Ecto neural progenitor cell (in vitro differentiated cells): ENCODE results near the gene MYH16.
"Not testable (repeated sequence)": the region's sequence is repeated elsewhere in the genome, so short reads cannot be mapped to it uniquely, and the experiment has no call there.

Source experiments
- DNase-seq: peaks from one replicate; pipeline ENCODE4 v3.0.0-alpha.2; 2018; ENCODE audit warnings: low spot score

The MYH16 gene

DNA sequence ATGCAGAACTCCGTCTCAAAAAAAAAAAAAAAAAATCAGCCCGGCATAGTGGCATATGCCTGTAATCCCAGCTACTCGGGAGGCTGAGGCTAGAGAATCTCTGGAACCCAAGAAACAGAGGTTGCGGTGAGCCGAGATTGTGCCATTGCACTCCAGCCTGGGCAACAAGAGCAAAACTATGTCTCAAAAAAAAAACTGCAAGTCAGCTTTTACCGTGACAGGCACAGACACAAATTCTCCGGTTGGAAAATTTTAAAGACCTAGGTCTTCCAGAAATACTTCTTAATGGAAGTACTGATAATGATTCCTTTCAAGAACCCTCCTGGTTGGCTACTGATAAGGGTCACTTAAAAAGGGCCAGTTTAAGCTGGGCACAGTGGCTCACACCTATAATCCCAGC, 82.5 kb downstream of the MYH16 start:
- no peak for DNase-seq

DNA sequence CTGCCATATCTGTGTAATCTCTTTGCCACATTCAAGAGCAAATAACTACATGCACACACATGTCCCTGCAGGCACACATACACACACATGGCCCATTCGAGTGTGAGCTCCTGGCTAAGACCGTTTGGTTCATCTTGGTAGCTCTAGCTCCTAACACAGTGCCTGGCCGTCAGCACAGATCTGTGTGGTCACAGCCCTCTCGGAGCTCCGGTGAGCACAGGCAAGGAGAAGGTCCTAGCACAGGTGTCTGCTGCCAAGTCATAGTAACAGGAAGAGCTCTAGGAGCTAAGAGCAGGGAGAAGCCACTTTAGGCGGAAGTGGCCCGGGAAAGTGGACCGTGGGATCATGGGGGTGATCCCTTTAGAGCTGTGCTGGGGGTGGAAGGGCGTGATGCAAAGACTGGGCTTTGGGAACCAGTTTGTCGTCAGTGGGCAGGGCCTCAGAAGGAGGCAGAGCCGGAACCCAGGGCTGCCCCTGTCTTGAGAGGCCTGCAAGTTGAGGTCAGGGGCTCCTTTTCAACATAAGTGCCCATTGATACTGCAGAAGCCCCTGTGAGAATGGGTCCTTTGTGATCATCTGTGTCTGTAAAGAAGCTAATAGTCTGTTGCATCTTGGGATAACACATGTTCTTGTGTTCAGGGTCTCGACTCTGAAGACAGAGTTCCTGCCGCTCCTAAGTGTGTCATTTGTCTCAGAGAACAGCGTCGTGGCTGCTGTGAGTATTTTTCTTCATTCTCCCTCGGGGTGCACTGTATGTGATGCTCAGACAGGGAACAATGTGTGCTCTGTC, 85.3 kb downstream of the MYH16 start:
- no peak for DNase-seq

DNA sequence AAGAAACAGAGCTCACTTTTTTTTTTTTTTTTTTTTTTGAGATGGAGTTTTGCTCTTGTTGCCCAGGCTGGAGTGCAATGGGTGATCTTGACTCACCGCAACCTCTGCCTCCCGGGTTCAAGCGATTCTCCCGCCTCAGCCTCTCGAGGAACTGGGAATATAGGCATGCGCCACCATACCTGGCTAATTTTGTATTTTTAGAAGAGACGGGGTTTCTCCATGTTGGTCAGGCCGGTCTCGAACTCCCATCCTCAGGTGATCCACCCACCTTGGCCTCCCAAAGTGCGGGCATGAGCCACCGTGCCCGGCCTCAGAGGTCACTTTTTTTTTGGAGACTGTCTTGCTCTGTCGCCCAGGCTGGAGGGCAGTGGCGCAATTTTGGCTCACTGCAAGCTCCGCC, 85.9 kb downstream of the MYH16 start:
- DNase-seq, result not testable (repeated sequence)

DNA sequence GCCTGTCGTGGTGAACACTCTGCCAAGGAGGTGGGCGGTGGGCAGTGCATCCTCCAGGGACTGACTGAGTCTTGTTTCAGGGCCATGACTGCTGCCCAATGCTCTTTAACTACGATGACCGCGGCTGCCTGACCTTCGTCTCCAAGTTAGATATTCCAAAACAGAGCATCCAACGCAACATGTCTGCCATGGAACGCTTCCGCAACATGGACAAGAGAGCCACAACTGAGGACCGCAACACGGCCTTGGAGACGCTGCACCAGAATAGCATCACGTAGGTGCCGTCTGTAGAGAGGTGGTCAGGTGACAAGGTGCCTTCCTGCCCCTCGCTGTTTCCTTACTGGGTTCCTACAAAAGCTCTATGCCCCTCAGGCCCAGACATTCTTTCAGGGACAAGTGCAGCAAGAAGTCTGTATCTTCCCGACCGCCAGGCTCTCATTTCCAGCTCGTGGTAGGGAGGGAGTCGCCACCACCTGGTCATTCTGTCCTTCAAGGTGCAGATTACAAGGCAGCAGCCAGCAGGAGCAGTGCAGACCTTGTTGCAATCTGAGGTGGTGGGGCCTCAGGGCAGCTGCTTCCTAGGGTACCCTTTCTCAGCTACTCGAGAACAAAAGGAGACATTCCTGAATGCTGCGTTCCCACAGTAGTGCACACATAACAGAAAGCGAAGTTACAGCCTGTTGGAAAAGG, 87.0 kb downstream of the MYH16 start:
- no peak for DNase-seq
